Neural progenitor cell (in vitro differentiated cells): ENCODE results near the gene PSPH.

ENCODE experiments used
- CTCF ChIP-seq: fragments of 200-600 bp; sonication (generic); IDR thresholded peaks from 2 replicates; pipeline ENCODE4 v1.5.1; 2017; ENCODE audit warnings: antibody characterized with exemption, mild to moderate bottlenecking
- EZH2 ChIP-seq: fragments of 200-600 bp; sonication (generic); IDR thresholded peaks from 2 replicates; pipeline ENCODE4 v1.6.1; 2017; ENCODE audit warnings: antibody characterized with exemption, mild to moderate bottlenecking, moderate library complexity

GRCh38 chr7:56007891-56008290 lies 43.4 kb downstream of the PSPH start:
- no peak for TF ChIP-seq CTCF
- no peak for TF ChIP-seq EZH2
